Measurements from ENCODE around the gene PEX26.

GRCh38 chr22:18111759-18112330 is 34.1 kb downstream of the PEX26 start:
- no peak for TF ChIP-seq CTCF (conservative IDR thresholded peaks at IDR 0.05; ENCODE audit: low read depth, low read length)
- TF ChIP-seq EZH2phosphoT487 (IDR thresholded peaks at IDR 0.05; ENCODE audit: borderline replicate concordance, low read length): no peak
- no peak for TF ChIP-seq EZH2 (IDR thresholded peaks at IDR 0.05; ENCODE audit: low read length, unreplicated experiment)

Measured in PC-3 (cell line).